ENCODE measurements around the gene POLR2F. TPM values are rescaled to one million over a fixed set of nuclear protein-coding genes. Genes with fewer than 3 reads are reported as not detected.

Gene POLR2F
- total RNA-seq, 4 donors from 2014 or later = 19.7 to 88.9 (median 55.2) TPM

GRCh38 chr22:37907036-37907954 is 46.2 kb upstream of the POLR2F start:
- no peak for TF ChIP-seq CTCF (IDR thresholded peaks at IDR 0.05)
- no peak for TF ChIP-seq POLR2A (IDR thresholded peaks at IDR 0.05)
- peak in 1 of 2 donors; percentile 8 for DNase-seq
- no peaks in the 10 kb centered on the region for H3K9me3 ChIP-seq
- peak overlapping the region in 2 of 3 donors; percentile 65 to 69 for H3K4me3 ChIP-seq (replicated peaks in 1 of 3)
- H3K36me3 ChIP-seq = no peaks in the 10 kb centered on the region
- WGBS, 2 donors = 35 to 37% methylated on average over 12 to 16 of the region's 19 CpGs
- intact Hi-C loops (cut with DNase I) = no loop called here
- H3K4me1 ChIP-seq = peaks cover 21 to 32% of the 10 kb centered on the region in 2 donors
- peak overlapping the region; percentile 53 to 79 (median 56) for H3K27ac ChIP-seq
- H3K27me3 ChIP-seq = no peaks in the 10 kb centered on the region

- TF ChIP-seq CTCF (IDR thresholded peaks at IDR 0.05) (no peak), POLR2A (IDR thresholded peaks at IDR 0.05) (no peak)
- Histone ChIP-seq H3K27ac (no peak overlapping the region), H3K4me1 (peaks cover 21 to 29% of the 10 kb centered on the region in 2 donors), H3K36me3 (peaks cover 7 to 16% of the 10 kb centered on the region in 2 donors), H3K27me3 (no peaks in the 10 kb centered on the region), H3K9me3 (no peaks in the 10 kb centered on the region), H3K4me3 (replicated peaks in 1 of 3) (no peak overlapping the region)
- WGBS, 2 donors = 87 to 89% methylated on average over 6 to 7 of the region's 7 CpGs
- intact Hi-C loops (cut with DNase I) = no loop called here
- no peak for DNase-seq
These were observed 43.7 kb upstream of the POLR2F start for GRCh38 chr22:37909766-37910165.

GRCh38 chr22:37910890-37911672 is 42.4 kb upstream of the POLR2F start:
- no peaks in the 10 kb centered on the region for H3K9me3 ChIP-seq
- no peak overlapping the region for H3K4me3 ChIP-seq (replicated peaks in 1 of 3)

GRCh38 chr22:37911697-37912096 is 41.8 kb upstream of the POLR2F start:
- TF ChIP-seq POLR2A (IDR thresholded peaks at IDR 0.05) (no peak), CTCF (IDR thresholded peaks at IDR 0.05) (no peak)
- Histone ChIP-seq H3K4me3 (replicated peaks in 1 of 3) (no peak overlapping the region), H3K27ac (no peak overlapping the region), H3K9me3 (no peaks in the 10 kb centered on the region), H3K36me3 (peaks cover 15 to 23% of the 10 kb centered on the region in 2 donors), H3K4me1 (peaks cover 17 to 19% of the 10 kb centered on the region in 2 donors), H3K27me3 (no peaks in the 10 kb centered on the region)
- intact Hi-C loops (cut with DNase I) = no loop called here
- no peak for DNase-seq
- 84% methylated on average over 6 to 8 of the region's 8 CpGs for WGBS, 2 donors

More at GRCh38 chr22:37910890-37911672, 42.4 kb upstream of the POLR2F start:
- peak overlapping the region in 2 of 3 donors; percentile 12 to 18 for H3K27ac ChIP-seq
- peaks cover 9 to 23% of the 10 kb centered on the region in 2 donors for H3K36me3 ChIP-seq
- intact Hi-C loops (cut with DNase I) = no loop called here
- peaks cover 18 to 19% of the 10 kb centered on the region in 2 donors for H3K4me1 ChIP-seq
- no peak for TF ChIP-seq POLR2A (IDR thresholded peaks at IDR 0.05)
- no peak for TF ChIP-seq CTCF (IDR thresholded peaks at IDR 0.05)
- DNase-seq = peak; percentile 16 to 48
- no peaks in the 10 kb centered on the region for H3K27me3 ChIP-seq
- WGBS, 2 donors = 55 to 62% methylated on average over 11 to 12 of the region's 15 CpGs
